Stimulated activated CD4-positive, alpha-beta T cell treated with anti-CD3 and anti-CD28 coated beads, Interleukin-2, amount 100 ng/mL, for 48 hours (primary cell): ENCODE data around the gene ATP5MC2.
"Not testable (repeated sequence)": the region's sequence is repeated elsewhere in the genome, so short reads cannot be mapped to it uniquely, and the experiment has no call there.

Source experiments
- DNase-seq, 2 donors: peaks; one replicate each; pipeline ENCODE4 v3.0.0-alpha.2; 2020

Gene ATP5MC2

DNA sequence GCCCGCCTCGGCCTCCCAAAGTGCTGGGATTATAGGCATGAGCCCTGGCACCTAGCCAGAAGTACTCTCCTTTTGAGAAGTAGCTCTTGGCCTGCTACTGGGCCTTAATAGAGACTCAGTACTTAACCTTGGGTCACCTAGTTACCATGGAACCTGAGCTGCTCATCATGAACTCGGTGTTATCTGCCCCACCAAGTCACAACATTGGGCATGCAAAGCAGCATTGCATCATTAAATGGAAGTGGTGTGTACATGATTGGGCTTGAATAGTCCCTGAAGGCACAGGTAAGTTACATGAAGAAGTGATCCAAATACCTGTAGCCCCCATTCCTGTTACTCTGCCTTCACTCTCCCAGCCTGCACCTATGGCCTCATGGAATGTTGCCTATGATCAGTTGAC, 31.8 kb downstream of the ATP5MC2 start:
- DNase-seq, result no peak

- DNase-seq, result no peak
Measured at GRCh38 chr12:53643232-53643979, 32.5 kb downstream of the ATP5MC2 start.

DNA sequence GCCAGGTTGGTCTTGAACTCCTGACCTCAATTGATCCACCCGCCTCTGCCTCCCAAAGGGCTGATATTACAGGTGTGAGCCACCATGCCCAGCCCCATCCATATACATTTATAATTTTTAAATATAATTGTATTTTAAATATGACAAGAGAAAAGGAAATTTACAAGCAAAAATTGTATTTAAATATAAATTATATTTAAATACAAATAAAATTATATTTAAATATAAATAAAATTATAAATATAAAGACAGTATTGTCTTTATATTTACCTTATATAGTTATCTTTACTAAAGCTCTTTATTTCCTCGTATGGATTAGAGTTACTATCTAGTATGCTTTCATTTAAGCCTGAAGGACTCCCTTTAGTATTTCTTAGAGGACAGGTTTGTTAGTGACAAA, 37.8 kb downstream of the ATP5MC2 start:
- DNase-seq, result no peak

DNA sequence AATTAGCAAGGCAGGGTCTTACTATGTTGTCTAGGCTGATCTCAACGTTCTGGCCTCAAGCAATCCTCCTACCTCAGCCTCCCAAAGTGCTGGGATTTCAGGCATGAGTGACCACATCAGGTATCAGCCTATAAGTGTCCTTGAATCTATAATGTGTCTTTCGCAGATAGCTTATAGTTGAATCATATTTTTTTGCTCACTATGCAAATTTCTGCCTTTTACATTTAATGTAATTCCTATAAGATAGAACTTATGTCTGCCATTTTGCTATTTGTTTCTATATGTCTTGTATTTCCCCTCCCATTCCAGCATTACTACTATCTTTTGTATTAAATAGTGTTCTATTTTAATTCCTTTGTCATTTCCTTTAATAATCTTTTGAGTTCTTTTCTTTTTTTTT, 39.2 kb downstream of the ATP5MC2 start:
- no peak for DNase-seq

DNA sequence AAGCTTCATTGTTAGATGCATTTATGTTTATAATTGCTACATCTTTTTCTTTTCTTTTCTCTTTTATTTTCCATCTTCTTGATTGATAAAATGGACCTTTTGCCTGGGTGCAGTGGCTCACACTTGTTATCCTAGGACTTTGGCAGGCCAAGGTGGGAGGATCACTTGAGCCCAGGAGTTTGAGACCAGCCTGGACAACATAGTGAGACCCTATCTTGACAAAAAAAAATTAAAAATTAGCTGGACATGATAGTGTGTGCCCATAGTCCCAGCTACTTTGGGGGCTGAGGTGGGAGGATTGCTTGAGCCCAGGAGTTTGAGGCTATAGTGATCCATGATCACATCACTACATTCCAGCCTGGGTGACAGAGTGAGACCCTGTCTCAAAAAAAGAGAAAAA, 40.2 kb downstream of the ATP5MC2 start:
- DNase-seq, result not testable (repeated sequence)

DNA sequence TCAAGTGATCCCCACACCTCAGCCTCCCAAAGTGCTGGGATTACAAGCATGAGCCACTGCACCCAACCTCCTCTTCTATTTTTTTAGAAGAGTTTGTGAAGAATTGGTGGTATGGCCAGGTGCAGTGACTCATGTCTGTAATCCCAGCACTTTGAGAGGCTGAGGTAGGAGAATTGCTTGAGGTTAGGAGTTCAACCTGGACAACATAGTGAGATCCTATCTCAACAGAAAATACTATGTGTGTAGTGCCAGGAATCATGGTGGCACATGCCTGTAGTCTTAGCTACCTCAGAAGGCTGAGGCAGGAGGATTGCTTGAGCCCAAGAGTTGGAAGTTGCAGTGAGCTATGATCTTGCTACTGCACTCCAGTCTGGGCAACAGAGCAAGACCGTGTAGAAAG, 44.2 kb downstream of the ATP5MC2 start:
- DNase-seq, result no peak

DNA sequence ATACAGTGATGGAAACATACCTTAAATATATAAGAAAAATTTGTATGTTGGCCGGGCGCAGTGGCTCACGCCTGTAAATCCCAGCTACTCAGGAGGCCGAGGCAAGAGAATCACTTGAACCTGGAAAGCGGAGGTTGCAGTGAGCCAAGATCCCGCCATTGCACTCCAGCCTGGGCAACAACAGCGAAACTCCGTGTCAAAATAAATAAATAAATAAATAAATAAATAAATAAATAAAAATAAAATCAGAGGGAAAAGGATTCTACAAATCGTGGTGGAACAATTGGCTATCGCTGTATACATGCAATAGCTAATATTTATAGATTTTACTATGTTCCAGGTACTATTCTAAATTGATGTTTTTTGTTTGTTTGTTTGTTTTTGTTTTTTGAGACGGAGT, 48.0 kb downstream of the ATP5MC2 start:
- DNase-seq, result no peak

GRCh38 chr12:53626702-53627169, 49.1 kb downstream of the ATP5MC2 start:
- DNase-seq, result no peak

DNA sequence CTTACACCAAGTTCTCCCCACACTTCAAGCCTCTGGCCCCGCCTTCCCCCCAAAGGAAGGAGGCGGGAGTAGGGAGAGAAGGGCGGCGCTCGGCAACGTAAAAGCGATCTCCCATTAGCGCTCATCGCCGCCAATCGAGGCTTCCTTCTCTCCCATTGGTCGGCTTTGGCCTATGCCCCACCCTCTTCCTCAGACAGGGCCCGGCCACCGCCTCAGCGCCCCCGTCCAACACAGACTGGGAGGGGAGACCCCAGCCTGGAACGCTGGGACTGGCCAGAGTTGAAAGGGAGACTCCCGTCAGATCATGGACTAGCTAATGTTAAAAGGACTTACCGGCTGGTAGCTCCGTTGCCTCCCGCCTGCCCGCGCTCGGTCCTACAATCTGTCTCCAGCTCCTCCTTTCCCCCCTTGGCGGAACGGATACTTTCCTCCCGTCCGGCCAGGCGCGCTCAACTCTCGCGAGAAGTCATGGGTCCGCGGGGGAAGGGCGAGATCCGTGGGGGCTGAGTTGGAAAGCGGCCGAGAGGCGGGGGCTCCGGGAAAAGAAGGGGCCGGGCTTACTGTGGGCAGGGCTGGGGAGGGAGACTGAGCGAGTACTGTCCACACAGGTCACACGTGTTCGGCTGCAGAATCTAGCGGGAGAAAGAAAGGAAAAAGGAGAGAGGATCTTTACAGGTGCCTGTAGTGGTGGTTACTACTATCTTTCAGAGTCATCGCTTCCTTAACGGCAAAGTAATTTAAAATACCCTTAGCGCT, 49.8 kb downstream of the ATP5MC2 start, which contains the start of gene ATF7:
Gene ATF7 (minus strand): TSS at position 437 of the 756 bp plus-strand sequence. CDS start 25,382 bp downstream, outside the sequence.
- DNase-seq, result peak; percentile 98

GRCh38 chr12:53625373-53625945, 50.4 kb downstream of the ATP5MC2 start:
- no peak for DNase-seq

GRCh38 chr12:53624956-53625355, 50.9 kb downstream of the ATP5MC2 start:
- DNase-seq, result no peak

- DNase-seq, result no peak
Measured at GRCh38 chr12:53624458-53624857, 51.4 kb downstream of the ATP5MC2 start.

DNA sequence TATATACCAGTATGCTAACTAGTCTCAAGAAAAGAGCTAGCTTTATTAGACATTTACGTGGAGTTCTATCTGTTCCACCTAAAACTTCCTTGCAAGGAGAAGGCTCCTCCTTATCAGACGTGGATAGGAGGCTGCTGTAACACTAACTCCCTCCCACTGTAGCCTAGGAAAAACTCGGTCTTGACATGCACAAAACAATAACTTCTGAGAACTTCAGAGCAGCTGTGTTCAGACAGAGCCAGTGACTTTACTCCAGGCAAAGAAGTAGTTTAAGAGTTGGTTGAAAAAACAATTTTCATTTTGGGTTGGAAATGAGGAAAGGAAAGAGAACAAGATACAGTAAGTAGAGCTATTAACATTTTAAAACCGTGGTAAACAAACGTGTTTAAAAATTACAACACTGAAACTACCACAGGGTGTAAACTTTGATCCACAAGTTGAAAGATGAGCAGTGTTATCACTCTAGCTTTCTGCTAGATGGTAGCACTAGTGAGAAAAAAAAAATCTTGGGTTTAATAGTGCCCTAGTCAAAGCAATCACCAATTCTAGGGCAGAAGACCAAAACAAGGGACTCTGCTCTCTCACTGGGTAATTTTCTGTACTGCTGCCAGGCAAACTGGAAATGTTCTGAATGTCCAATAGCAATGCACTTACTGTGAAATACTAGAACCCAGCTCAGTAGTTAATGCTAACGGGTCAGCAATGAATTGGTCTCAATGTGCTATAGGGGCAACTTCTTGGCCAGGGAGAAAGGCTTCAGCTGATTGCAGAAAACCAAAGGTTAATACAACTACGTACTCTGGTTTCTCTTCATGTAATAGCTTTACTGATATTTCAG, 52.1 kb downstream of the ATP5MC2 start:
- DNase-seq, result no peak

GRCh38 chr12:53622724-53623123, 53.2 kb downstream of the ATP5MC2 start:
- no peak for DNase-seq

- DNase-seq, result no peak
Measured at GRCh38 chr12:53618275-53618674, 57.6 kb downstream of the ATP5MC2 start.

GRCh38 chr12:53617700-53618099, 58.2 kb downstream of the ATP5MC2 start:
- DNase-seq, result no peak

DNA sequence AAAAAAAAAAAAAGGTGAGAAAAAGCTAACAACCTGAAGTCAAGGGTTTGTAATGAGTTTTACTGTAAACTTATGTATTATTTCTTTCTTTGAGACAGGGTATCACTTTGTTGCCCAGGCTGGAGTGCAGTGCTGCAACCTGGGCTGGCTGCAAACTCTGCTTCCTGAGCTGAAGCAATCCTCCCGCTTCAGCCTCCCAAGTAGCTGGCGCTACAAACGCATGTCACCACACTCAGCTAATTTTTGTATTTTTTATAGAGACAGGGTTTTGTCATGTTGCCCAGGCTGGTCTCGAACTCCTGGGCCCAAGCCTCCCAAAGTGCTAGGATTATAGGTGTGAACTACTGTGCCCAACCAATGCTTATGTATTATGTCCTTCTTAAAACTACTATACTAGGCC, 58.9 kb downstream of the ATP5MC2 start:
- DNase-seq, result no peak
